Right cardiac atrium (tissue), 5 donors: ENCODE measurements around the gene NELL1. TPM values are rescaled to one million over a fixed set of nuclear protein-coding genes. Genes with fewer than 3 reads are reported as not detected.

ENCODE experiments used
- ATAC-seq, 2 donors: fragments of 200-7000 bp; cut with Tn5 transposase; one replicate each; pipeline versions ENCODE4 v1.8.0 to v1.9.1; 2020; ENCODE audit warnings: moderate library complexity in 2 of 2, mild to moderate bottlenecking in 1 of 2
- DNase-seq, 3 donors: peaks; one replicate each; pipeline ENCODE4 v3.0.0-alpha.2; 2020
- H3K27ac ChIP-seq: one replicate; pipeline ENCODE4 v1.5.1; 2013; ENCODE audit warnings: mild to moderate bottlenecking, low read length, control low read depth, moderate library complexity
- H3K27me3 ChIP-seq: one replicate; pipeline ENCODE4 v1.6.1; 2013; ENCODE audit not compliant: control insufficient read depth, insufficient read depth
- H3K4me1 ChIP-seq: one replicate; pipeline ENCODE4 v1.6.1; 2013; ENCODE audit warnings: low read length; ENCODE audit not compliant: control insufficient read depth, insufficient read depth
- H3K4me3 ChIP-seq: one replicate; pipeline ENCODE4 v1.5.1; 2013; ENCODE audit warnings: low read length, control low read depth
- H3K9me3 ChIP-seq: one replicate; pipeline ENCODE4 v1.6.1; 2013; ENCODE audit warnings: low read length; ENCODE audit not compliant: control insufficient read depth
- WGBS: extraction: QIAGEN DNeasy Blood & Tissue Kit; methylation state at CpG from one replicate; pipeline ENCODE4 v1.1.7; 2013; 5-methylcytosine and 5-hydroxymethylcytosine counted together
- intact Hi-C, 4 donors: fragments of 100-400 bp; cut with DNase I; formaldehyde crosslinking; loops; one replicate each; pipeline versions ENCODE4 v1.11.0 to v1.14.0; 2022 to 2023
- polyA plus RNA-seq: library from polyadenylated mRNA; stranded (reverse); fragments of 200-250 nt; gene quantifications from one replicate; pipeline ENCODE4 v1.2.3, GENCODE V29; 2013
- total RNA-seq, 4 donors: library from RNA; stranded (reverse); fragmentation: NEBNext Ultra II Directional; extraction: Animal tissue kit (Norgen Biotek cat#: 25700); gene quantifications; one replicate each; pipeline ENCODE4 v1.2.1, GENCODE V29; 2021
- donor health status: healthy with polysubstance abuse.
- donor health status: DM: no; HTN: yes; CAD: no.
- donor health status: DM: no; HTN: no; CAD: no.
- donor health status: DM: no; HTN: yes; CAD: no; lungs with severe emphysema.
- donor health status: DM: yes; HTN: yes; CAD: no.

NELL1 gene
- total and polyA plus RNA-seq, 5 donors: 0.09 to 0.22 TPM; not detected in 3

GRCh38 chr11:21614961-21615360, 945.6 kb downstream of the NELL1 start:
- no peak for ATAC-seq
- no peak overlapping the region for H3K27ac ChIP-seq

DNA sequence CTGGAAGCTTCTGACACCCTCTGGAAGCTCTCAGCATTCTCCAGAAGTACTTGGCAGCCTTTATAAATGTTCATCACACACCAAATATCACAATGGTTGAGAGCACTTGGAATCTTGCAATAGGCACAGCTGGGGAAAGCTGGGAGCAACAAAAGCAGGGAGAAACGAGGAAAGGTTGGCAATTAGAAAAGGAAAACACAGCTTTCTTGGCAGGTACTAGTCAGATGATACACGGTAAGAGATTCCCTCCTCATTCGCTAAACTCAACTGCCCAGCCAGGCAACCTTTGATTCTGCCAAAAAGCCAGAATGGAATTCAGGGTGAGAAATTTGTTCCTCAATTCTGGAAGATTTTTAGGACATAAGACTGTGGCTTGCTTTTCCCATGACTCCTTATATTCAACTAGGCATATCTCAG, 946.6 kb downstream of the NELL1 start:
- Histone ChIP-seq H3K27ac (no peak overlapping the region), H3K4me1 (no peaks in the 10 kb centered on the region), H3K27me3 (no peaks in the 10 kb centered on the region), H3K4me3 (no peak overlapping the region), H3K9me3 (no peaks in the 10 kb centered on the region)
- intact Hi-C loops: no loop called here
- ATAC-seq (no peak), DNase-seq (no peak)
- WGBS: 50% methylated on average over 3 of the region's 3 CpGs

More at GRCh38 chr11:21614961-21615360, 945.6 kb downstream of the NELL1 start:
- no peak for DNase-seq
- Histone ChIP-seq H3K4me1 (no peaks in the 10 kb centered on the region), H3K9me3 (no peaks in the 10 kb centered on the region), H3K27me3 (no peaks in the 10 kb centered on the region), H3K4me3 (no peak overlapping the region)
- 75% methylated on average over 5 of the region's 5 CpGs for WGBS
- intact Hi-C loops: no loop called here

DNA sequence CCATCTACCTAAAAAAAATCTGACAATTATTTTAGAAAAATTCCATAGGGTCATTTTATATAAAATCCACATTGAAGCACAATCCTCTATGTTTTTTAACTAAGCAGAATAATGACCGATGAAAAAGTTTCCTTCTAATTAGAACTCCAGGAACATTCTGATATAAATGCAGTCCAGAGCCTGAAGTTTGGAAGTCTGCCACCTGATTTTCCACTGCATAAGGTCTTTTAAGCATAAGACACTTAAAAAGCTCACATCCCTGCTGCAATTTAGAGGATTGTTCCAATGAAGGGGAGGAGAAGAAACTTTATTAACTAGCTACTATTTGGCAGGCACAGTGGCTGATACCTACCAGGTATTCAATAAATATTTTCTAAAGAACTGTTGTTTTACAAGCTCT, 953.2 kb downstream of the NELL1 start:
- H3K27me3 ChIP-seq: no peaks in the 10 kb centered on the region
- no peaks in the 10 kb centered on the region for H3K9me3 ChIP-seq
- H3K4me3 ChIP-seq: no peak overlapping the region
- H3K4me1 ChIP-seq: no peaks in the 10 kb centered on the region
- no peak for ATAC-seq
- intact Hi-C loops: no loop called here
- no peak for DNase-seq
- H3K27ac ChIP-seq: no peak overlapping the region
- WGBS: 62% methylated on average over 1 of the region's 1 CpG

DNA sequence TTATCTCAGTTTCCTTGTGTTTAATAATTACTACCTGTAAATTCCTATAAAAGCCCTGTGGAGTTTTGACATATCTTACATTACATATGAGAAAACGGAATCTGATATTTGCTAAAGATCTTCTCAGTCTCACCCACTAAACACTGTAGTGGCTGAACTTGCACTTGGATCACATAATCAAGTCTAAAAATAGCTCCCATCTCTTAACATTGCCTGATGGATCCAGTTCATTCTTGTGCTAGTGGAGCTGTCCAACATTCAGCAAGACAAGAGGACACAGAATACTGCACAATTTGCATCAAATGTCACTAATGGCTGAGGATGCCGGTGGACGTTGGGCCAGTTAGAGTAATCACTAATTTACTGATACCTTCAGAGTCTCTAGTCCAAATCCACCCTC, 953.6 kb downstream of the NELL1 start:
- intact Hi-C loops: no loop called here
- WGBS: 60% methylated on average over 3 of the region's 3 CpGs
- Histone ChIP-seq H3K27me3 (no peaks in the 10 kb centered on the region), H3K4me1 (no peaks in the 10 kb centered on the region), H3K27ac (no peak overlapping the region), H3K4me3 (no peak overlapping the region), H3K9me3 (no peaks in the 10 kb centered on the region)
- ATAC-seq: no peak
- DNase-seq: no peak

Other genes with a start within 250 kb of the NELL1 start
- gene SLC6A5, start 70.0 kb upstream of the NELL1 start, total RNA-seq: not detected
- gene SLC6A5, start 70.0 kb upstream of the NELL1 start, polyA plus RNA-seq: not detected